Esophagus muscularis mucosa (tissue), 4 donors: ENCODE data around the gene AIMP1. TPM values are rescaled to one million over a fixed set of nuclear protein-coding genes. Genes with fewer than 3 reads are reported as not detected.

Experiments
- DNase-seq: peaks from one replicate; pipeline ENCODE4 v3.0.0-alpha.2; 2017; ENCODE audit errors: extremely low spot score
- H3K27ac ChIP-seq, 4 donors: fragments of 200-600 bp; sonication (generic); replicated peaks in 1 of 4; 1 replicate in 3 of 4; 2 replicates in 1 of 4; pipeline ENCODE4 v1.5.1; 2016 to 2019; ENCODE audit warnings: mild to moderate bottlenecking in 1 of 4
- H3K27me3 ChIP-seq, 4 donors: fragments of 200-600 bp; sonication (generic); one replicate each; pipeline versions ENCODE4 v1.5.1 to v1.6.0; 2016 to 2019
- H3K36me3 ChIP-seq, 4 donors: fragments of 200-600 bp; sonication (generic); one replicate each; pipeline ENCODE4 v1.5.1; 2016 to 2019
- H3K4me1 ChIP-seq, 4 donors: fragments of 200-600 bp; sonication (generic); one replicate each; pipeline ENCODE4 v1.5.1; 2016 to 2019
- H3K4me3 ChIP-seq, 4 donors: fragments of 200-600 bp; sonication (generic); 1 replicate in 2 of 4; 2 replicates in 2 of 4; pipeline ENCODE4 v1.5.1; 2016 to 2019; ENCODE audit warnings: mild to moderate bottlenecking in 4 of 4, moderate library complexity in 1 of 4
- H3K9me3 ChIP-seq, 4 donors: fragments of 200-600 bp; sonication (generic); 1 replicate in 3 of 4; 2 replicates in 1 of 4; pipeline ENCODE4 v1.5.1; 2016 to 2019
- CTCF ChIP-seq, 3 experiments: fragments of 200-600 bp in 2 of 3; fragments of 450-650 bp in 1 of 3; sonication (generic) in 2 of 3; IDR thresholded peaks; one replicate each; pipeline ENCODE4 v1.5.1; 2017 to 2019; ENCODE audit warnings: antibody characterized with exemption in 3 of 3, mild to moderate bottlenecking in 2 of 3, moderate library complexity in 1 of 3
- EP300 ChIP-seq: sonication (generic); formaldehyde crosslinking; IDR thresholded peaks from one replicate; pipeline ENCODE4 v1.6.1; 2017; ENCODE audit warnings: antibody characterized with exemption
- POLR2A ChIP-seq: fragments of 450-650 bp; IDR thresholded peaks from one replicate; pipeline ENCODE4 v1.6.1; 2017; ENCODE audit warnings: antibody characterized with exemption, moderate library complexity, mild to moderate bottlenecking, low read depth
- POLR2AphosphoS5 ChIP-seq, 2 donors: sonication (generic); formaldehyde crosslinking; IDR thresholded peaks; one replicate each; pipeline ENCODE4 v1.6.1; 2017; ENCODE audit warnings: antibody characterized with exemption in 2 of 2
- WGBS: methylation state at CpG from one replicate; pipeline ENCODE4 v1.1.5; 2018; 5-methylcytosine and 5-hydroxymethylcytosine counted together
- intact Hi-C: fragments of 100-400 bp; cut with DNase I; formaldehyde crosslinking; loops from one replicate; pipeline ENCODE4 v1.15.1; 2023
- total RNA-seq, 4 donors: library from RNA; depleted of rRNA; stranded (reverse); fragments of >200 nt; gene quantifications; one replicate each; pipeline versions ENCODE4 v1.1.0 to v1.2.1, GENCODE V29; 2016

The AIMP1 gene
- total RNA-seq, 4 donors from 2014 or later: 19.1 to 29.9 (median 25.7) TPM

GRCh38 chr4:106303548-106304281, 12.6 kb upstream of the AIMP1 start:
- intact Hi-C loops: no loop called here
- Histone ChIP-seq H3K36me3 (peaks cover 7 to 28% (median 12%) of the 10 kb centered on the region in 4 donors), H3K9me3 (no peaks in the 10 kb centered on the region), H3K27ac (no peak overlapping the region), H3K4me3 (no peak overlapping the region), H3K4me1 (no peaks in the 10 kb centered on the region), H3K27me3 (no peaks in the 10 kb centered on the region)
- 96% methylated on average over 3 of the region's 3 CpGs for whole genome bisulfite sequencing
- no peak for DNase-seq
- no peak for TF ChIP-seq POLR2AphosphoS5 (IDR thresholded peaks at IDR 0.05)
- TF ChIP-seq CTCF (IDR thresholded peaks at IDR 0.05): no peak
- TF ChIP-seq EP300: no peak
- no peak for TF ChIP-seq POLR2A

- intact Hi-C loops: no loop called here
- Histone ChIP-seq H3K27ac (no peak overlapping the region), H3K4me1 (no peaks in the 10 kb centered on the region), H3K27me3 (no peaks in the 10 kb centered on the region), H3K4me3 (no peak overlapping the region), H3K9me3 (no peaks in the 10 kb centered on the region), H3K36me3 (peaks cover 7 to 24% (median 10%) of the 10 kb centered on the region in 4 donors)
- DNase-seq: no peak
- TF ChIP-seq POLR2AphosphoS5 (IDR thresholded peaks at IDR 0.05) (no peak), POLR2A (no peak), CTCF (IDR thresholded peaks at IDR 0.05) (no peak), EP300 (no peak)
Observed at GRCh38 chr4:106304632-106305031, 11.7 kb upstream of the AIMP1 start.

- Histone ChIP-seq H3K27me3 (no peaks in the 10 kb centered on the region), H3K4me3 (no peak overlapping the region), H3K4me1 (no peaks in the 10 kb centered on the region), H3K27ac (no peak overlapping the region), H3K36me3 (peaks cover 4 to 18% (median 8%) of the 10 kb centered on the region in 4 donors), H3K9me3 (no peaks in the 10 kb centered on the region)
- intact Hi-C loops: no loop called here
- no peak for DNase-seq
- WGBS: 92% methylated on average over 4 of the region's 4 CpGs
- TF ChIP-seq POLR2A (no peak), EP300 (no peak), CTCF (IDR thresholded peaks at IDR 0.05) (no peak), POLR2AphosphoS5 (IDR thresholded peaks at IDR 0.05) (no peak)
Observed at GRCh38 chr4:106305435-106306055, 10.8 kb upstream of the AIMP1 start.

GRCh38 chr4:106306561-106306960, 9.8 kb upstream of the AIMP1 start:
- H3K4me1 ChIP-seq: no peaks in the 10 kb centered on the region
- H3K9me3 ChIP-seq: no peaks in the 10 kb centered on the region
- no peak overlapping the region for H3K4me3 ChIP-seq
- peaks cover 4 to 18% (median 8%) of the 10 kb centered on the region in 4 donors for H3K36me3 ChIP-seq
- no peak overlapping the region for H3K27ac ChIP-seq
- intact Hi-C loops: no loop called here
- no peak for TF ChIP-seq POLR2A
- no peak for TF ChIP-seq POLR2AphosphoS5 (IDR thresholded peaks at IDR 0.05)
- TF ChIP-seq EP300: no peak
- no peak for TF ChIP-seq CTCF (IDR thresholded peaks at IDR 0.05)
- DNase-seq: no peak
- no peaks in the 10 kb centered on the region for H3K27me3 ChIP-seq
